Measurements from ENCODE around the gene WTIP. TPM values are rescaled to one million over a fixed set of nuclear protein-coding genes. Genes with fewer than 3 reads are reported as not detected.
A peak's percentile ranks its signal among the peaks of the same experiment; 100 is the strongest.
"Not testable (repeated sequence)": the region's sequence is repeated elsewhere in the genome, so short reads cannot be mapped to it uniquely, and the experiment has no call there.

WTIP gene
- total and polyA plus RNA-seq, 12 donors = 1.2 to 15.1 (median 6.0) TPM

DNA sequence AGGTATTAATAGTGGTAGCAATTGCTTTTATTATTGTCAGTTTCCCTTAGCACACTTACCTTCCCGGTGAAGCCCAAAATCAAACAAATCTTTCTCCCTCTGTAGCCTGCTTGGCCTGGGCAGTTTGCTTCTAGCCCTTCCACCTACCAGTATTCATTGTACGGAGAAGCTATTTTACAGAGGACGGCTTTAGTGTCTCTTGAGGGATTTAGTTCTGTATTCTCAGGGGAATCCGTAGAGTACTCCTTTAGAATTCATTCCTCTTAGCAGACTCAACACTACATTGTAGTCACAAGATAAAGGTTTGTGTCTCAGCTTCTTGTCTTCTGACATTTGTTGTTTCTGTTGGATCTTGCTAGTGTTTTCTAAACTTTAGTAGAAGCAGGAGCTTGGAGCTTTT, 24.1 kb upstream of the WTIP start:
- WGBS, 4 donors = 68 to 88% (median 78%) methylated on average over 4 of the region's 4 CpGs
- intact Hi-C loops (cut with DNase I) = no loop called here
- Histone ChIP-seq H3K4me1 (replicated peaks in 1 of 2) (peaks cover 6 to 10% of the 10 kb centered on the region in 2 donors), H3K27ac (no peak overlapping the region), H3K27me3 (no peaks in the 10 kb centered on the region), H3K4me3 (no peak overlapping the region), H3K9me3 (replicated peaks in 1 of 3) (no peaks in the 10 kb centered on the region), H3K36me3 (replicated peaks in 1 of 2) (peaks cover 0 to 76% of the 10 kb centered on the region in 2 donors)
- TF ChIP-seq, protein P1, sequence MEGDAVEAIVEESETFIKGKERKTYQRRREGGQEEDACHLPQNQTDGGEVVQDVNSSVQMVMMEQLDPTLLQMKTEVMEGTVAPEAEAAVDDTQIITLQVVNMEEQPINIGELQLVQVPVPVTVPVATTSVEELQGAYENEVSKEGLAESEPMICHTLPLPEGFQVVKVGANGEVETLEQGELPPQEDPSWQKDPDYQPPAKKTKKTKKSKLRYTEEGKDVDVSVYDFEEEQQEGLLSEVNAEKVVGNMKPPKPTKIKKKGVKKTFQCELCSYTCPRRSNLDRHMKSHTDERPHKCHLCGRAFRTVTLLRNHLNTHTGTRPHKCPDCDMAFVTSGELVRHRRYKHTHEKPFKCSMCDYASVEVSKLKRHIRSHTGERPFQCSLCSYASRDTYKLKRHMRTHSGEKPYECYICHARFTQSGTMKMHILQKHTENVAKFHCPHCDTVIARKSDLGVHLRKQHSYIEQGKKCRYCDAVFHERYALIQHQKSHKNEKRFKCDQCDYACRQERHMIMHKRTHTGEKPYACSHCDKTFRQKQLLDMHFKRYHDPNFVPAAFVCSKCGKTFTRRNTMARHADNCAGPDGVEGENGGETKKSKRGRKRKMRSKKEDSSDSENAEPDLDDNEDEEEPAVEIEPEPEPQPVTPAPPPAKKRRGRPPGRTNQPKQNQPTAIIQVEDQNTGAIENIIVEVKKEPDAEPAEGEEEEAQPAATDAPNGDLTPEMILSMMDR (IDR thresholded peaks at IDR 0.05) = no peak
- no peak for TF ChIP-seq POLR2A (IDR thresholded peaks at IDR 0.05)
- DNase-seq = no peak

DNA sequence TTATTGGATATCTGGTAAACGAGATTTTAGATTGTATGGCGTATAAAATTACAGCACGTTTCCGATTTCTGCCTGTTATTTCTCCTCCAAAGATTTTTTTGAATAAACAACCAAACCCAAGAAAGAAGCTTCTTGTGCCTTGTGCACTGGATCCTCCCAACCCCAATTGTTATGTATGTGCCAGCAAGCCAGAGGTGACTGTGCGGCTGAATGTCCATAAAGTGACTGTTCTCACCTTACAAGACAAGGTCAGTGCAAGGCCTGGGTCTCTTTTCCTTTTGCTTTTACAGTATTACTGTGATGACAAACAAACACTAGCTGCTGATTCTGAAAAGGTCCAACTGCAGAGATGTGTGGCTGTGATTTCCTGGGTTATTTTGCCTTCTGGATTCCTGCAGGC, 22.9 kb upstream of the WTIP start:
- Histone ChIP-seq H3K36me3 (replicated peaks in 1 of 2) (peaks cover 0 to 76% of the 10 kb centered on the region in 2 donors), H3K4me1 (replicated peaks in 1 of 2) (peaks cover 6 to 10% of the 10 kb centered on the region in 2 donors), H3K27me3 (no peaks in the 10 kb centered on the region), H3K27ac (no peak overlapping the region), H3K4me3 (no peak overlapping the region), H3K9me3 (replicated peaks in 1 of 3) (no peaks in the 10 kb centered on the region)
- DNase-seq = no peak
- WGBS, 4 donors = 88 to 94% (median 91%) methylated on average over 5 of the region's 5 CpGs
- intact Hi-C loops (cut with DNase I) = no loop called here
- no peak for TF ChIP-seq POLR2A (IDR thresholded peaks at IDR 0.05)
- TF ChIP-seq, protein P1 (IDR thresholded peaks at IDR 0.05) = no peak

DNA sequence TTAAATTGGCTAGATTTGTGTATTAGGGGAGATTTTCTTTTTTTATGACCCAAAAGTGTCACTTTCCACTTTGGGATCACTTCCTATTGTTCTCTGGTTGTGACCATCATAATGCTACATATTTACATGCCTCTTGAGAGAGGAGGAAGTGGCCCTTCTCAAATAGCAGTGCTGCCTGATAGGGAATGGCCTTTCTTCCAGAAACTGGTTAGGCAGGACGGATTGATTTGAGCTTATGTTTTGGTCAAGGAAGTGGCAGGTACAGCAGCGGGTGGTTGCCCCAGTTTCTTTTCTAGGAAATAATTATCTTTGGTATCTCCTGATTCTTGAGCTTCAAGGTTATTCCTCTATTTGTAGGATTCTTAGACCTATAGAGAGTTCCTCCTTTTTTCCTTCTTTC, 21.9 kb upstream of the WTIP start:
- Histone ChIP-seq H3K36me3 (replicated peaks in 1 of 2) (peaks cover 0 to 74% of the 10 kb centered on the region in 2 donors), H3K27ac (no peak overlapping the region), H3K9me3 (replicated peaks in 1 of 3) (no peaks in the 10 kb centered on the region), H3K4me1 (replicated peaks in 1 of 2) (peaks cover 6 to 10% of the 10 kb centered on the region in 2 donors), H3K27me3 (no peaks in the 10 kb centered on the region), H3K4me3 (no peak overlapping the region)
- no peak for TF ChIP-seq POLR2A (IDR thresholded peaks at IDR 0.05)
- intact Hi-C loops (cut with DNase I) = no loop called here
- 84 to 89% (median 85%) methylated on average over 2 of the region's 2 CpGs for WGBS, 4 donors
- no peak for DNase-seq

DNA sequence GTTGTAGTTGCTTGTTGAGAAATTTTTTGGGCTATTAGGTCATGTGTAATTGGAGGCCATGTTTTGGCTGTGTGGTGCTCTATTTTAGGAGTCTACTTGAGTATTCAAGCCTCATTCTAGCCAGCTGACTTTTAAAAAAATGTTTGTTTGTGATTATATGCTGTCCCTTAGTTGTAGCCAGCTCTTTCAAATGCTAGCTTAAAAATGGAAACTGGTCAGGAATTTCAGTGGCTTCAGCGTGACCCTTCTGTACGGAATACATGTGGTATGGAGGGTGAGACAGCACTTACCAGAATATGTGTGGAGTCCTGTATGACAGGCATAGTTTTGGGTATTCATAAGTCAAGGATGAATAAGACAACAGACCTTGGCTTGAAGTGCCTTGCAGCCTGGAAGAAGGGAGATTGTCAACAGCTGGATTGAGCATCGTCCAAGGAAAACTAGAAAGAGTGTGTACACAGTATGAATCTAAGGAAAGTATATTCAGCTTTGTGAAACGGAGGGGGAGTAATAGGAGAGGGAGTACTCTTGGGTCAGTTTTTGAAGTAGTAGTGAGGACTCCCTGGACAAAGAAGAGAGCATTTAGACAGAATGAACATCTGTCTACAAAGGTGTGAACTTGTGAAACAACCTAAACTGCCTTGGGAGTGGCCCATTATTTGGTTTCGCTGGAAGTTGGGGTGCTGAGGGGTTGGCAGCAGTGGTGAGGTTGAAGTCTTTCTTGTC, 20.0 kb upstream of the WTIP start:
- H3K27ac ChIP-seq = peak overlapping the region in 2 of 5 donors; percentile 37 to 40
- H3K4me3 ChIP-seq = no peak overlapping the region
- DNase-seq = no peak
- no peaks in the 10 kb centered on the region for H3K27me3 ChIP-seq
- peaks cover 0 to 90% of the 10 kb centered on the region in 2 donors for H3K36me3 ChIP-seq (replicated peaks in 1 of 2)
- 75 to 78% (median 76%) methylated on average over 5 of the region's 5 CpGs for WGBS, 4 donors
- TF ChIP-seq POLR2A (IDR thresholded peaks at IDR 0.05) = no peak
- TF ChIP-seq, protein P1 (IDR thresholded peaks at IDR 0.05) = no peak
- intact Hi-C loops (cut with DNase I) = no loop called here
- H3K9me3 ChIP-seq (replicated peaks in 1 of 3) = no peaks in the 10 kb centered on the region
- peaks cover 6 to 10% of the 10 kb centered on the region in 2 donors for H3K4me1 ChIP-seq (replicated peaks in 1 of 2)

DNA sequence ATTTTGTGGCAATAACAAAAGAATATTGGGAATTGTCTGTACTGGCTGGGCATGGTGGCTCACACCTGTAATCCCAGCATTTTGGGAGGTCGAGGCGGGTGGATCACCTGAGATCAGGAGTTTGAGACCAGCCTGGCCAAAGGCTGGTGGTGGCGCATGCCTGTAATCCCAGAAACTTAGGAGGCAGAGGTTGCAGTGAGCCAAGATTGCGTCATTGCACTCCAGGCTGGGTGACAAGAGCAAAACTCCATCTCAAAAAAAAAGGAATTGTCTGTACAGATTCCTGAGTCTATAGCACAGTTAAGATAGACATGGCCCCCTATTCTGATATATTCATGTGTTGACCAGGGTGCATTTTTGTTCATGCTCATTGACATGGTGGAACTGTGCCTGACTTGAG, 16.8 kb upstream of the WTIP start:
- 93 to 97% (median 95%) methylated on average over 4 of the region's 4 CpGs for WGBS, 4 donors
- DNase-seq; H3K9me3 ChIP-seq (replicated peaks in 1 of 3); H3K27me3 ChIP-seq; intact Hi-C loops (cut with DNase I); H3K4me3 ChIP-seq; H3K27ac ChIP-seq: not testable (repeated sequence)
- Histone ChIP-seq H3K4me1 (replicated peaks in 1 of 2) (peaks cover 6 to 10% of the 10 kb centered on the region in 2 donors), H3K36me3 (replicated peaks in 1 of 2) (peaks cover 0 to 90% of the 10 kb centered on the region in 2 donors)

All from adrenal gland (tissue), 12 donors.